GM13977 (cell line): ENCODE results near the gene NSL1.
A peak's percentile ranks its signal among the peaks of the same experiment; 100 is the strongest.

Experiments
- DNase-seq: peaks from one replicate; pipeline ENCODE4 v3.0.0; 2012; ENCODE audit warnings: low spot score
- CTCF ChIP-seq: IDR thresholded peaks from 2 replicates; pipeline ENCODE4 v1.5.1; 2012; ENCODE audit warnings: mild to moderate bottlenecking, control low read depth; ENCODE audit not compliant: insufficient read depth; ENCODE audit errors: extremely low read depth, missing control alignments
- in situ Hi-C: fragments of 300-500 bp; cut with MboI; formaldehyde crosslinking; loops from one replicate; pipeline ENCODE4 v1.12.0; 2022; ENCODE audit warnings: low sequenced_read_pairs, low pct_unique_long_range_greater_than_20kb, mixed read lengths, inconsistent platforms; ENCODE audit not compliant: unreplicated experiment

Gene NSL1

GRCh38 chr1:212753749-212754148 lies 37.8 kb downstream of the NSL1 start:
- in situ Hi-C loops: loop anchor here (25.0 kb wide), 1 partner anchor 91 kb away; no protein-coding TSS in a partner anchor
- DNase-seq: no peak
- no peak for TF ChIP-seq CTCF

GRCh38 chr1:212752934-212753497 lies 38.6 kb downstream of the NSL1 start:
- in situ Hi-C loops: loop anchor here (25.0 kb wide), 1 partner anchor 91 kb away; no protein-coding TSS in a partner anchor
- no peak for TF ChIP-seq CTCF
- DNase-seq: peak; percentile 20

- no peak for DNase-seq
- no peak for TF ChIP-seq CTCF
- in situ Hi-C loops: loop anchor here (25.0 kb wide), 1 partner anchor 90 kb away; no protein-coding TSS in a partner anchor
These were observed 39.2 kb downstream of the NSL1 start for GRCh38 chr1:212752252-212752933.

- DNase-seq: peak; percentile 20
- in situ Hi-C loops: loop anchor here (25.0 kb wide), 1 partner anchor 88 kb away; no protein-coding TSS in a partner anchor
These were observed 41.6 kb downstream of the NSL1 start for GRCh38 chr1:212749821-212750535.

GRCh38 chr1:212746546-212746945 lies 45.0 kb downstream of the NSL1 start:
- DNase-seq: no peak
- in situ Hi-C loops: no loop called here
- no peak for TF ChIP-seq CTCF

More at GRCh38 chr1:212749821-212750535, 41.6 kb downstream of the NSL1 start:
- peak; percentile 48 for TF ChIP-seq CTCF

- TF ChIP-seq CTCF: no peak
- DNase-seq: no peak
- in situ Hi-C loops: no loop called here
These were observed 46.3 kb downstream of the NSL1 start for GRCh38 chr1:212745303-212745702.
